Islet precursor cell (in vitro differentiated cells): Measurements from ENCODE around the gene GRIPAP1.

ENCODE experiments used
- DNase-seq: peaks from one replicate; pipeline ENCODE4 v3.0.0-alpha.2; 2018

GRIPAP1 gene

GRCh38 chrX:48957827-48958634 lies 44.0 kb downstream of the GRIPAP1 start:
- DNase-seq: peak; percentile 98

GRCh38 chrX:48957477-48957826 lies 44.6 kb downstream of the GRIPAP1 start, which contains the start of gene OTUD5:
Gene OTUD5 (minus strand): TSS chrX:48957607. CDS start chrX:48957570, 37 bp downstream.
- DNase-seq: no peak

GRCh38 chrX:48956728-48957414 lies 45.2 kb downstream of the GRIPAP1 start:
- DNase-seq: no peak

- DNase-seq: no peak
Observed at GRCh38 chrX:48948589-48948988, 53.5 kb downstream of the GRIPAP1 start.

- peak; percentile 64 for DNase-seq
Observed at GRCh38 chrX:48945517-48946348, 56.3 kb downstream of the GRIPAP1 start.

- no peak for DNase-seq
Observed at GRCh38 chrX:48942895-48943294, 59.2 kb downstream of the GRIPAP1 start.

- DNase-seq: no peak
Observed at GRCh38 chrX:48940404-48940955, 61.6 kb downstream of the GRIPAP1 start.

GRCh38 chrX:48939524-48940228 lies 62.4 kb downstream of the GRIPAP1 start:
- DNase-seq: no peak

GRCh38 chrX:48938721-48939425 lies 63.2 kb downstream of the GRIPAP1 start:
- DNase-seq: no peak

- no peak for DNase-seq
Observed at GRCh38 chrX:48937054-48937907, 64.8 kb downstream of the GRIPAP1 start.

- no peak for DNase-seq
Observed at GRCh38 chrX:48936429-48937053, 65.5 kb downstream of the GRIPAP1 start.

- no peak for DNase-seq
Observed at GRCh38 chrX:48935301-48935670, 66.8 kb downstream of the GRIPAP1 start.

- no peak for DNase-seq
Observed at GRCh38 chrX:48934581-48935300, 67.3 kb downstream of the GRIPAP1 start.

- no peak for DNase-seq
Observed at GRCh38 chrX:48933757-48934156, 68.3 kb downstream of the GRIPAP1 start.

GRCh38 chrX:48927736-48928382 lies 74.2 kb downstream of the GRIPAP1 start:
- DNase-seq: no peak

GRCh38 chrX:48927123-48927522 lies 74.9 kb downstream of the GRIPAP1 start:
- DNase-seq: no peak

GRCh38 chrX:48924270-48924669 lies 77.8 kb downstream of the GRIPAP1 start:
- no peak for DNase-seq

- no peak for DNase-seq
Observed at GRCh38 chrX:48923771-48924170, 78.3 kb downstream of the GRIPAP1 start.
